IMR-90 (cell line): ENCODE results near the gene TEK. TPM values are rescaled to one million over a fixed set of nuclear protein-coding genes. Genes with fewer than 3 reads are reported as not detected.

Source experiments
- ATAC-seq: fragments of 200-7000 bp; cut with Tn5 transposase; 2 replicates; pipeline ENCODE4 v1.9.1; 2020; ENCODE audit warnings: low read depth, mild to moderate bottlenecking, moderate library complexity
- BruUV-seq: library from RNA; stranded (reverse); fragments of 400-500 nt; replicated peaks from 2 replicates; lab custom pipeline; 2021; lab: Mats Ljungman, UMichigan
- CTCF ChIA-PET: fragments of 300-600 bp; formaldehyde crosslinking; extraction: SDS; loops from one replicate; lab custom pipeline; 2021; ENCODE audit warnings: antibody characterized with exemption; lab: Yijun Ruan, JAX
- POLR2A ChIA-PET: fragments of 300-600 bp; sonication (Branson Sonifier 250); formaldehyde crosslinking; loops from one replicate; lab custom pipeline; 2022; ENCODE audit warnings: antibody characterized with exemption; ENCODE audit not compliant: unreplicated experiment; lab: Charles Lee
- DNase-seq: peaks from one replicate; pipeline ENCODE4 v3.0.0; 2013
- H2AFZ ChIP-seq: replicated peaks from 2 replicates; pipeline ENCODE3; 2013; ENCODE audit warnings: low read length, mild to moderate bottlenecking; ENCODE audit not compliant: poor library complexity
- H2AK5ac ChIP-seq: 2 replicates; pipeline ENCODE4 v1.6.1; 2013; ENCODE audit warnings: low read depth, low read length, inconsistent platforms
- H2AK9ac ChIP-seq: replicated peaks from 2 replicates; pipeline ENCODE3; 2013; ENCODE audit warnings: mild to moderate bottlenecking, low read depth, low read length, moderate library complexity; ENCODE audit not compliant: poor library complexity
- H2BK120ac ChIP-seq: 2 replicates; pipeline ENCODE4 v1.6.1; 2013; ENCODE audit warnings: low read depth, low read length, inconsistent platforms
- H2BK15ac ChIP-seq: 3 replicates; pipeline ENCODE4 v1.6.1; 2013; ENCODE audit warnings: low read depth, low read length, inconsistent platforms
- H2BK20ac ChIP-seq: 2 replicates; pipeline ENCODE4 v1.6.1; 2013; ENCODE audit warnings: low read depth, mild to moderate bottlenecking, inconsistent platforms, low read length, moderate library complexity
- H2BK5ac ChIP-seq: 2 replicates; pipeline ENCODE4 v1.6.1; 2013; ENCODE audit warnings: mild to moderate bottlenecking, low read depth, low read length, inconsistent platforms; ENCODE audit not compliant: poor library complexity, severe bottlenecking
- H3K14ac ChIP-seq: replicated peaks from 2 replicates; pipeline ENCODE4 v1.6.1; 2013; ENCODE audit warnings: low read depth, low read length, inconsistent platforms
- H3K18ac ChIP-seq: 2 replicates; pipeline ENCODE4 v1.6.1; 2013; ENCODE audit warnings: low read depth, low read length, control low read depth
- H3K23ac ChIP-seq: 2 replicates; pipeline ENCODE4 v1.6.1; 2013; ENCODE audit warnings: low read depth, low read length, inconsistent platforms
- H3K27ac ChIP-seq: 2 replicates; pipeline ENCODE4 v1.5.1; 2013; ENCODE audit warnings: mild to moderate bottlenecking, control low read depth, low read length; ENCODE audit not compliant: insufficient read depth
- H3K27me3 ChIP-seq: 2 replicates; pipeline ENCODE4 v1.6.1; 2013; ENCODE audit warnings: low read length; ENCODE audit not compliant: control insufficient read depth, insufficient read depth
- H3K36me3 ChIP-seq: 2 replicates; pipeline ENCODE4 v1.6.1; 2013; ENCODE audit warnings: low read length, mixed read lengths; ENCODE audit not compliant: control insufficient read depth, insufficient read depth
- H3K4ac ChIP-seq: 2 replicates; pipeline ENCODE4 v1.6.1; 2013; ENCODE audit warnings: low read depth, low read length, inconsistent platforms
- H3K4me1 ChIP-seq: 2 replicates; pipeline ENCODE4 v1.6.1; 2013; ENCODE audit warnings: low read length, mixed read lengths; ENCODE audit not compliant: control insufficient read depth, insufficient read depth
- H3K4me2 ChIP-seq: 2 replicates; pipeline ENCODE4 v1.6.1; 2013; ENCODE audit warnings: low read depth, mild to moderate bottlenecking, control low read depth, low read length, moderate library complexity
- H3K4me3 ChIP-seq: 2 replicates; pipeline ENCODE4 v1.5.1; 2013; ENCODE audit warnings: low read depth, mild to moderate bottlenecking, control low read depth, low read length, moderate library complexity; ENCODE audit not compliant: insufficient read depth
- H3K56ac ChIP-seq: 2 replicates; pipeline ENCODE4 v1.6.1; 2013; ENCODE audit warnings: low read length, inconsistent platforms; ENCODE audit not compliant: insufficient read depth; ENCODE audit errors: extremely low read depth
- H3K79me1 ChIP-seq, 2 experiments: 2 replicates each; pipeline ENCODE4 v1.6.1; 2013; ENCODE audit warnings: low read length in 2 of 2, inconsistent platforms in 1 of 2, low read depth in 1 of 2
- H3K9ac ChIP-seq: 2 replicates; pipeline ENCODE4 v1.6.1; 2013; ENCODE audit warnings: low read depth, low read length, control low read depth
- H3K9me1 ChIP-seq: 2 replicates; pipeline ENCODE4 v1.6.1; 2013; ENCODE audit warnings: low read length, inconsistent platforms; ENCODE audit not compliant: insufficient read depth
- H3K9me3 ChIP-seq: 2 replicates; pipeline ENCODE4 v1.6.1; 2013; ENCODE audit warnings: low read length; ENCODE audit not compliant: control insufficient read depth, insufficient read depth
- H4K20me1 ChIP-seq: 2 replicates; pipeline ENCODE4 v1.6.1; 2013; ENCODE audit warnings: low read length, inconsistent platforms; ENCODE audit not compliant: insufficient read depth
- H4K5ac ChIP-seq: 2 replicates; pipeline ENCODE4 v1.6.1; 2013; ENCODE audit warnings: mild to moderate bottlenecking, low read depth, low read length, control low read depth
- H4K8ac ChIP-seq, 2 experiments: 2 replicates each; pipeline ENCODE4 v1.6.1; 2013; ENCODE audit warnings: low read depth in 2 of 2, low read length in 2 of 2, control low read depth in 1 of 2, inconsistent platforms in 1 of 2
- H4K91ac ChIP-seq: 2 replicates; pipeline ENCODE4 v1.6.1; 2013; ENCODE audit warnings: low read depth, low read length, inconsistent platforms; ENCODE audit not compliant: insufficient read depth
- BHLHE40 ChIP-seq: fragments of 150-350 bp; IDR thresholded peaks from 2 replicates; pipeline ENCODE4 v1.6.1; 2016; ENCODE audit warnings: mild to moderate bottlenecking, low read depth, low read length
- CEBPB ChIP-seq: IDR thresholded peaks from 2 replicates; pipeline ENCODE4 v1.6.1; 2012; ENCODE audit warnings: low read depth, low read length, improper control_type of control experiment
- CTCF ChIP-seq: conservative IDR thresholded peaks from 2 replicates; pipeline ENCODE4 v1.5.1; 2012; ENCODE audit warnings: mild to moderate bottlenecking, low read depth, low read length, improper control_type of control experiment
- FOS ChIP-seq: fragments of 150-350 bp; IDR thresholded peaks from 2 replicates; pipeline ENCODE4 v1.6.1; 2016; ENCODE audit warnings: low read depth, low read length
- MAZ ChIP-seq: IDR thresholded peaks from 2 replicates; pipeline ENCODE4 v1.6.1; 2012; ENCODE audit warnings: low read depth, mild to moderate bottlenecking, low read length, improper control_type of control experiment, moderate library complexity, borderline replicate concordance
- MXI1 ChIP-seq: IDR thresholded peaks from 2 replicates; pipeline ENCODE4 v1.6.1; 2012; ENCODE audit warnings: low read depth, mild to moderate bottlenecking, low read length, moderate library complexity, borderline replicate concordance
- RAD21 ChIP-seq: IDR thresholded peaks from 2 replicates; pipeline ENCODE4 v1.6.1; 2012; ENCODE audit warnings: low read length, improper control_type of control experiment
- RCOR1 ChIP-seq: IDR thresholded peaks from 2 replicates; pipeline ENCODE4 v1.6.1; 2012; ENCODE audit warnings: mild to moderate bottlenecking, low read length, improper control_type of control experiment; ENCODE audit not compliant: insufficient replicate concordance
- SMC3 ChIP-seq: fragments of 150-350 bp; IDR thresholded peaks from 2 replicates; pipeline ENCODE4 v1.6.1; 2016; ENCODE audit warnings: low read depth, mild to moderate bottlenecking, antibody characterized with exemption, low read length, moderate library complexity
- WGBS, 2 experiments: methylation state at CpG; one replicate each; pipeline versions ENCODE4 v1.1.5 to v1.1.7; 2013; ENCODE audit warnings: missing lambda C conversion rate in 2 of 2; ENCODE audit not compliant: insufficient read length in 1 of 2; ENCODE audit errors: extremely low coverage in 2 of 2; 5-methylcytosine and 5-hydroxymethylcytosine counted together
- dilution Hi-C: fragments of 300-500 bp; cut with HindIII; formaldehyde crosslinking; loops from one replicate; pipeline ENCODE4 v1.14.3; 2018; ENCODE audit warnings: low sequenced_read_pairs; ENCODE audit not compliant: unreplicated experiment
- in situ Hi-C: fragments of 300-500 bp; cut with MboI; formaldehyde crosslinking; loops from 3 replicates; pipeline ENCODE4 v1.14.3; 2019; ENCODE audit warnings: low sequenced_read_pairs, inconsistent platforms, mixed read lengths
- intact Hi-C: fragments of 100-400 bp; cut with micrococcal nuclease; formaldehyde crosslinking; loops from 2 replicates; pipeline ENCODE4 v1.10.0; 2022
- polyA plus RNA-seq, 3 experiments: library from polyadenylated mRNA; depleted of rRNA; stranded (reverse); fragments of >200 nt; gene quantifications; 2 replicates each; pipeline ENCODE4 v1.2.3, GENCODE V29; 2012; ENCODE audit warnings: low replicate concordance in 1 of 3
- total RNA-seq: library from RNA; depleted of rRNA; stranded (reverse); fragments of >200 nt; gene quantifications from 2 replicates; pipeline ENCODE4 v1.2.3, GENCODE V29; 2012

Gene TEK
- total and polyA plus RNA-seq, 2 of the 4 experiments (the other 2 are of a cell fraction) = 6.3 to 11.7 TPM

DNA sequence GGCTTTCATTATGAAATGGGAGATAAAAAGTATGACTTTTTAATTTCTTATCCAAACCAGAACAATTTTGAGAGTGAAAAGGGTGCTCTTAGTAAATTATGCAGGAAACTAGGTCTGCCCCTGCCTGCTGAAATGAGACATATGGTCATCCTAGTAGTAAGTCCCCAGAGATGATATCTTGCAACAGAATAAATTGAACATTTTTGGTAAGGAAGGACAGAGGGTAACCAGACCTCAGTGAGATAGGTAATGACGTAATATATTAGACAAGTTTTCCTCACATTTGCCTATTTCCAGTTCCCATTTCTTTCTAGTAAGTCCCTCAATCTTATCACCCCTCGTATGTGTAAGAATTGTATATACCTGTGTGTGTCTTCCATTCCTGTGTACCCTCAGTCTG lies 96.2 kb downstream of the TEK start:
- H2BK5ac ChIP-seq = no peak overlapping the region
- no peak overlapping the region for H3K4ac ChIP-seq
- peaks cover 8% of the 10 kb centered on the region for H3K9me1 ChIP-seq
- intact Hi-C loops = loop anchor here (10.0 kb wide), 1 partner anchor 170 kb away; no protein-coding TSS in a partner anchor
- H4K91ac ChIP-seq = no peak overlapping the region
- in situ Hi-C loops = no loop called here
- H4K5ac ChIP-seq = no peak overlapping the region
- H3K27ac ChIP-seq = no peak overlapping the region
- no peak overlapping the region for H3K23ac ChIP-seq
- H3K27me3 ChIP-seq = no peaks in the 10 kb centered on the region
- dilution Hi-C loops = no loop called here
- H2AFZ ChIP-seq = no peak overlapping the region
- no peak overlapping the region for H2AK9ac ChIP-seq
- H3K56ac ChIP-seq = no peak overlapping the region
- no peak overlapping the region for H3K18ac ChIP-seq
- no peak for TF ChIP-seq MXI1
- TF ChIP-seq MAZ = no peak
- TF ChIP-seq RAD21 = no peak
- TF ChIP-seq RCOR1 = no peak
- no peak for TF ChIP-seq FOS
- no peak for TF ChIP-seq SMC3
- TF ChIP-seq CEBPB = no peak
- no peak for TF ChIP-seq BHLHE40
- no peak for TF ChIP-seq CTCF
- BruUV-seq = no TSS peak
- H3K14ac ChIP-seq = no peak overlapping the region
- no peak overlapping the region for H2BK120ac ChIP-seq
- POLR2A ChIA-PET = no interaction called here
- no peak overlapping the region for H3K4me3 ChIP-seq
- no peaks in the 10 kb centered on the region for H3K9me3 ChIP-seq
- H4K20me1 ChIP-seq = no peaks in the 10 kb centered on the region
- CTCF ChIA-PET = no interaction called here
- WGBS, 2 experiments = no CpG with 5 or more reads among the region's 2 CpGs
- peaks cover 3% of the 10 kb centered on the region for H3K4me1 ChIP-seq
- ATAC-seq (no peak; the same call in 1 of the 2 replicates), DNase-seq (no peak)
- no peak overlapping the region for H2BK20ac ChIP-seq
- no peaks in the 10 kb centered on the region for H3K79me1 ChIP-seq
- peaks cover 23% of the 10 kb centered on the region for H3K36me3 ChIP-seq
- no peak overlapping the region for H2AK5ac ChIP-seq
- H4K8ac ChIP-seq = no peak overlapping the region
- H2BK15ac ChIP-seq = no peak overlapping the region
- no peak overlapping the region for H3K9ac ChIP-seq
- no peak overlapping the region for H3K4me2 ChIP-seq
